IPS-20b (cell line): ENCODE results near the gene ZBTB45.
A peak's percentile ranks its signal among the peaks of the same experiment; 100 is the strongest.
"Not testable (repeated sequence)": the region's sequence is repeated elsewhere in the genome, so short reads cannot be mapped to it uniquely, and the experiment has no call there.

Experiments
- H3K27ac ChIP-seq: one replicate; pipeline ENCODE4 v1.5.1; 2013; ENCODE audit warnings: low read length
- H3K27me3 ChIP-seq: 2 replicates; pipeline ENCODE4 v1.6.1; 2013; ENCODE audit warnings: mild to moderate bottlenecking, low read length, inconsistent platforms; ENCODE audit not compliant: insufficient read depth
- H3K36me3 ChIP-seq: 2 replicates; pipeline ENCODE4 v1.6.1; 2013; ENCODE audit warnings: low read depth, mild to moderate bottlenecking, inconsistent platforms, low read length, moderate library complexity; ENCODE audit not compliant: insufficient read depth
- H3K4me1 ChIP-seq: 2 replicates; pipeline ENCODE4 v1.6.1; 2013; ENCODE audit warnings: mild to moderate bottlenecking, control low read depth, inconsistent platforms, low read length, moderate library complexity; ENCODE audit not compliant: insufficient read depth
- H3K4me3 ChIP-seq: 2 replicates; pipeline ENCODE4 v1.5.1; 2013; ENCODE audit warnings: mild to moderate bottlenecking, low read length, inconsistent platforms
- H3K9ac ChIP-seq: 2 replicates; pipeline ENCODE4 v1.6.1; 2013; ENCODE audit warnings: low read depth, mild to moderate bottlenecking, inconsistent platforms, low read length, moderate library complexity
- H3K9me3 ChIP-seq: 2 replicates; pipeline ENCODE4 v1.6.1; 2013; ENCODE audit warnings: mild to moderate bottlenecking, low read depth, low read length, inconsistent platforms; ENCODE audit not compliant: insufficient read depth

ZBTB45 gene

GRCh38 chr19:58544591-58545285 is 25.1 kb upstream of the ZBTB45 start:
- Histone ChIP-seq H3K4me1 (peaks cover 9% of the 10 kb centered on the region), H3K4me3 (peak overlapping the region; percentile 98), H3K27me3 (peaks cover 26% of the 10 kb centered on the region), H3K36me3 (peaks cover 49% of the 10 kb centered on the region), H3K9ac (peak overlapping the region; percentile 96), H3K9me3 (no peaks in the 10 kb centered on the region), H3K27ac (no peak overlapping the region)

GRCh38 chr19:58543826-58544590 is 24.4 kb upstream of the ZBTB45 start, which contains the start of gene TRIM28:
TSS of gene TRIM28 (plus strand) at chr19:58544064. CDS start at chr19:58544758, 694 bp downstream.
- Histone ChIP-seq H3K4me1 (peaks cover 9% of the 10 kb centered on the region), H3K27me3 (peaks cover 33% of the 10 kb centered on the region), H3K36me3 (peaks cover 41% of the 10 kb centered on the region), H3K9me3 (no peaks in the 10 kb centered on the region), H3K9ac (peak within 1 kb of the TSS; percentile 96), H3K27ac (peak within 1 kb of the TSS; percentile 68), H3K4me3 (peak within 1 kb of the TSS; percentile 98)

- Histone ChIP-seq H3K36me3 (peaks cover 29% of the 10 kb centered on the region), H3K27me3 (peaks cover 34% of the 10 kb centered on the region), H3K9ac (0 out of 2 replicates have a peak overlapping the region, but pooled peaks have one; percentile 96)
- not testable (repeated sequence) for H3K4me1 ChIP-seq, H3K4me3 ChIP-seq, H3K27ac ChIP-seq, H3K9me3 ChIP-seq
Observed at GRCh38 chr19:58542641-58543372, 23.2 kb upstream of the ZBTB45 start.

- H3K4me3 ChIP-seq, result peak overlapping the region; percentile 69; the same call in 1 of the 2 replicates
- not testable (repeated sequence) for H3K9me3 ChIP-seq, H3K36me3 ChIP-seq, H3K4me1 ChIP-seq
- peak overlapping the region; percentile 85; the same call in 1 of the 2 replicates for H3K9ac ChIP-seq
- H3K27me3 ChIP-seq, result peaks cover 34% of the 10 kb centered on the region
- peak overlapping the region; percentile 89 for H3K27ac ChIP-seq
Observed at GRCh38 chr19:58539169-58539559, 19.6 kb upstream of the ZBTB45 start.

GRCh38 chr19:58538257-58539168 is 18.9 kb upstream of the ZBTB45 start:
- peaks cover 39% of the 10 kb centered on the region for H3K27me3 ChIP-seq
- H3K4me1 ChIP-seq, result no peaks in the 10 kb centered on the region; the same call in 1 of the 2 replicates
- H3K4me3 ChIP-seq, result peak overlapping the region; percentile 69
- no peaks in the 10 kb centered on the region for H3K9me3 ChIP-seq
- peak overlapping the region; percentile 85 for H3K9ac ChIP-seq
- H3K27ac ChIP-seq, result peak overlapping the region; percentile 89
- H3K36me3 ChIP-seq, result no peaks in the 10 kb centered on the region

GRCh38 chr19:58536852-58537798 is 17.5 kb upstream of the ZBTB45 start:
- Histone ChIP-seq H3K4me3 (peak overlapping the region; percentile 69; the same call in 1 of the 2 replicates), H3K27me3 (peaks cover 32% of the 10 kb centered on the region), H3K27ac (no peak overlapping the region), H3K9ac (peak overlapping the region; percentile 85; the same call in 1 of the 2 replicates), H3K9me3 (no peaks in the 10 kb centered on the region), H3K4me1 (no peaks in the 10 kb centered on the region; the same call in 1 of the 2 replicates), H3K36me3 (no peaks in the 10 kb centered on the region)

- Histone ChIP-seq H3K27me3 (peaks cover 28% of the 10 kb centered on the region), H3K9ac (no peak overlapping the region), H3K36me3 (no peaks in the 10 kb centered on the region), H3K27ac (no peak overlapping the region), H3K9me3 (no peaks in the 10 kb centered on the region), H3K4me3 (no peak overlapping the region), H3K4me1 (no peaks in the 10 kb centered on the region; the same call in 1 of the 2 replicates)
Observed at GRCh38 chr19:58535857-58536256, 16.2 kb upstream of the ZBTB45 start.

- H3K4me3 ChIP-seq, result no peak overlapping the region
- H3K4me1 ChIP-seq, result no peaks in the 10 kb centered on the region
- no peaks in the 10 kb centered on the region for H3K36me3 ChIP-seq
- no peak overlapping the region for H3K27ac ChIP-seq
- H3K27me3 ChIP-seq, result peaks cover 12% of the 10 kb centered on the region
- no peak overlapping the region for H3K9ac ChIP-seq
- H3K9me3 ChIP-seq, result no peaks in the 10 kb centered on the region
Observed at GRCh38 chr19:58531034-58531840, 11.6 kb upstream of the ZBTB45 start.

GRCh38 chr19:58529405-58529804 is 9.8 kb upstream of the ZBTB45 start:
- Histone ChIP-seq H3K36me3 (no peaks in the 10 kb centered on the region), H3K9me3 (no peaks in the 10 kb centered on the region), H3K4me1 (no peaks in the 10 kb centered on the region), H3K27me3 (peaks cover 12% of the 10 kb centered on the region), H3K27ac (no peak overlapping the region), H3K4me3 (no peak overlapping the region), H3K9ac (no peak overlapping the region)
